Neural progenitor cell (in vitro differentiated cells): Measurements from ENCODE around the gene TRPC6. TPM values are rescaled to one million over a fixed set of nuclear protein-coding genes. Genes with fewer than 3 reads are reported as not detected.

Experiments
- DNase-seq: peaks from one replicate; pipeline ENCODE4 v3.0.0-alpha.2; 2016; ENCODE audit warnings: low spot score
- H2AFZ ChIP-seq: fragments of 200-600 bp; sonication (generic); replicated peaks from 2 replicates; pipeline ENCODE4 v1.6.1; 2016; ENCODE audit warnings: antibody characterized with exemption
- H3F3A ChIP-seq: fragments of 200-600 bp; sonication (generic); 2 replicates; pipeline ENCODE4 v1.6.1; 2016; ENCODE audit warnings: antibody characterized with exemption, low read depth
- H3K27ac ChIP-seq: fragments of 200-600 bp; sonication (generic); 2 replicates; pipeline ENCODE4 v1.5.1; 2016; ENCODE audit warnings: mild to moderate bottlenecking
- H3K27me3 ChIP-seq: fragments of 200-600 bp; sonication (generic); 2 replicates; pipeline ENCODE4 v1.6.1; 2016; ENCODE audit warnings: mild to moderate bottlenecking, moderate library complexity
- H3K36me3 ChIP-seq: fragments of 200-600 bp; sonication (generic); 2 replicates; pipeline ENCODE4 v1.5.1; 2016
- H3K4me1 ChIP-seq: fragments of 200-600 bp; sonication (generic); 2 replicates; pipeline ENCODE4 v1.6.1; 2016; ENCODE audit warnings: mixed run types
- H3K4me2 ChIP-seq: fragments of 200-600 bp; sonication (generic); 2 replicates; pipeline ENCODE4 v1.6.1; 2016
- H3K4me3 ChIP-seq: fragments of 200-600 bp; sonication (generic); 2 replicates; pipeline ENCODE4 v1.5.1; 2016
- H3K79me2 ChIP-seq: fragments of 200-600 bp; sonication (generic); 2 replicates; pipeline ENCODE4 v1.6.1; 2016; ENCODE audit warnings: low read depth
- H3K9ac ChIP-seq: fragments of 200-600 bp; sonication (generic); 2 replicates; pipeline ENCODE4 v1.6.1; 2016
- H3K9me3 ChIP-seq: fragments of 200-600 bp; sonication (generic); 2 replicates; pipeline ENCODE4 v1.5.1; 2016; ENCODE audit warnings: low read depth
- H4K20me1 ChIP-seq: fragments of 200-600 bp; sonication (generic); 2 replicates; pipeline ENCODE4 v1.6.1; 2016; ENCODE audit warnings: low read depth
- H3K27ac Mint-ChIP-seq: 3 replicates; pipeline ENCODE4 v1.8.0; 2021; ENCODE audit warnings: mixed read lengths
- H3K27me3 Mint-ChIP-seq: 2 replicates; pipeline ENCODE4 v1.8.0; 2022; ENCODE audit warnings: low read depth, mild to moderate bottlenecking, inconsistent platforms, moderate library complexity, mixed read lengths; ENCODE audit not compliant: insufficient read depth
- H3K36me3 Mint-ChIP-seq: 3 replicates; pipeline ENCODE4 v1.8.0; 2021; ENCODE audit warnings: mixed read lengths
- H3K4me1 Mint-ChIP-seq: 3 replicates; pipeline ENCODE4 v1.8.0; 2021; ENCODE audit warnings: mixed read lengths
- H3K4me3 Mint-ChIP-seq: 3 replicates; pipeline ENCODE4 v1.8.0; 2021; ENCODE audit warnings: mild to moderate bottlenecking, moderate library complexity, mixed read lengths
- H3K9me3 Mint-ChIP-seq: 3 replicates; pipeline ENCODE4 v1.8.0; 2020; ENCODE audit warnings: mixed read lengths
- CTCF ChIP-seq: fragments of 200-600 bp; sonication (generic); IDR thresholded peaks from 2 replicates; pipeline ENCODE4 v1.5.1; 2017; ENCODE audit warnings: antibody characterized with exemption, mild to moderate bottlenecking
- EZH2 ChIP-seq: fragments of 200-600 bp; sonication (generic); IDR thresholded peaks from 2 replicates; pipeline ENCODE4 v1.6.1; 2017; ENCODE audit warnings: antibody characterized with exemption, mild to moderate bottlenecking, moderate library complexity
- EZH2phosphoT487 ChIP-seq: fragments of 200-600 bp; sonication (generic); IDR thresholded peaks from 2 replicates; pipeline ENCODE4 v1.6.1; 2017; ENCODE audit warnings: antibody characterized with exemption
- total RNA-seq: library from RNA; depleted of rRNA; stranded (reverse); fragments of >200 nt; gene quantifications from 2 replicates; pipeline ENCODE4 v1.2.3, GENCODE V29; 2015; ENCODE audit warnings: low replicate concordance

TRPC6 gene
- total RNA-seq, 1 donor from 2014 or later: 0.17 TPM

GRCh38 chr11:101574886-101575285 lies 8.9 kb downstream of the TRPC6 start:
- TF ChIP-seq EZH2 (no peak), EZH2phosphoT487 (no peak), CTCF (no peak)
- no peak overlapping the region for H3K27ac Mint-ChIP-seq
- H3K27me3 ChIP-seq: no peaks in the 10 kb centered on the region
- H3K4me1 Mint-ChIP-seq: peaks cover 4% of the 10 kb centered on the region
- peaks cover 4% of the 10 kb centered on the region for H3K27me3 Mint-ChIP-seq
- no peaks in the 10 kb centered on the region for H3F3A ChIP-seq
- no peaks in the 10 kb centered on the region for H3K36me3 ChIP-seq
- H3K4me2 ChIP-seq: no peak overlapping the region
- peaks cover 2% of the 10 kb centered on the region for H3K36me3 Mint-ChIP-seq
- no peaks in the 10 kb centered on the region for H4K20me1 ChIP-seq
- H3K9ac ChIP-seq: no peak overlapping the region
- peaks cover 19% of the 10 kb centered on the region for H3K4me1 ChIP-seq
- no peak overlapping the region for H2AFZ ChIP-seq
- H3K9me3 Mint-ChIP-seq: peaks cover 7% of the 10 kb centered on the region
- H3K27ac ChIP-seq: no peak overlapping the region
- no peak overlapping the region for H3K4me3 ChIP-seq
- no peak overlapping the region for H3K4me3 Mint-ChIP-seq
- DNase-seq: no peak
- no peaks in the 10 kb centered on the region for H3K9me3 ChIP-seq
- no peaks in the 10 kb centered on the region for H3K79me2 ChIP-seq

- no peak overlapping the region for H3K27ac ChIP-seq
- H3K36me3 Mint-ChIP-seq: no peaks in the 10 kb centered on the region
- no peaks in the 10 kb centered on the region for H4K20me1 ChIP-seq
- no peak overlapping the region for H3K27ac Mint-ChIP-seq
- H3K4me3 Mint-ChIP-seq: no peak overlapping the region
- H3K4me3 ChIP-seq: no peak overlapping the region
- H3K27me3 Mint-ChIP-seq: no peaks in the 10 kb centered on the region
- H3K4me2 ChIP-seq: peak overlapping the region; percentile 41
- H3K9ac ChIP-seq: no peak overlapping the region
- TF ChIP-seq EZH2 (no peak), CTCF (no peak), EZH2phosphoT487 (no peak)
- no peaks in the 10 kb centered on the region for H3K4me1 Mint-ChIP-seq
- H3K4me1 ChIP-seq: peaks cover 5% of the 10 kb centered on the region
- no peaks in the 10 kb centered on the region for H3K9me3 Mint-ChIP-seq
- DNase-seq: peak; percentile 69
- no peaks in the 10 kb centered on the region for H3K79me2 ChIP-seq
- H3K9me3 ChIP-seq: no peaks in the 10 kb centered on the region
- H2AFZ ChIP-seq: peak overlapping the region; percentile 87
- H3F3A ChIP-seq: no peaks in the 10 kb centered on the region
- H3K27me3 ChIP-seq: no peaks in the 10 kb centered on the region
- no peaks in the 10 kb centered on the region for H3K36me3 ChIP-seq
Observed at GRCh38 chr11:101567071-101567470, 16.7 kb downstream of the TRPC6 start.

GRCh38 chr11:101566626-101567025 lies 17.2 kb downstream of the TRPC6 start:
- H3K4me1 ChIP-seq: peaks cover 5% of the 10 kb centered on the region
- no peak overlapping the region for H3K27ac Mint-ChIP-seq
- H3F3A ChIP-seq: no peaks in the 10 kb centered on the region
- no peaks in the 10 kb centered on the region for H3K27me3 ChIP-seq
- no peaks in the 10 kb centered on the region for H3K4me1 Mint-ChIP-seq
- H4K20me1 ChIP-seq: no peaks in the 10 kb centered on the region
- H2AFZ ChIP-seq: peak overlapping the region; percentile 87
- no peak overlapping the region for H3K4me3 Mint-ChIP-seq
- no peak for TF ChIP-seq CTCF
- no peak for TF ChIP-seq EZH2phosphoT487
- no peak for TF ChIP-seq EZH2
- H3K4me2 ChIP-seq: peak overlapping the region; percentile 41
- H3K36me3 Mint-ChIP-seq: no peaks in the 10 kb centered on the region
- H3K27me3 Mint-ChIP-seq: no peaks in the 10 kb centered on the region
- H3K27ac ChIP-seq: no peak overlapping the region
- no peak for DNase-seq
- H3K36me3 ChIP-seq: no peaks in the 10 kb centered on the region
- no peak overlapping the region for H3K4me3 ChIP-seq
- no peaks in the 10 kb centered on the region for H3K9me3 Mint-ChIP-seq
- H3K9me3 ChIP-seq: no peaks in the 10 kb centered on the region
- no peaks in the 10 kb centered on the region for H3K79me2 ChIP-seq
- H3K9ac ChIP-seq: no peak overlapping the region
